H1 (cell line): ENCODE measurements around the gene CPA2. TPM values are rescaled to one million over a fixed set of nuclear protein-coding genes. Genes with fewer than 3 reads are reported as not detected.

Experiments
- ASH2L ChIP-seq: fragments of 200-600, 300-600 bp; sonication (generic); IDR thresholded peaks from one replicate; pipeline ENCODE4 v1.7.1; 2017; ENCODE audit warnings: low read length
- EGR1 ChIP-seq: IDR thresholded peaks from 2 replicates; pipeline ENCODE4 v1.6.1; 2011; ENCODE audit warnings: low read depth, low read length, borderline replicate concordance
- KDM1A ChIP-seq: fragments of 200-600, 300-600 bp; sonication (generic); IDR thresholded peaks from 2 replicates; pipeline ENCODE4 v1.7.1; 2016; ENCODE audit warnings: mild to moderate bottlenecking, low read length, borderline replicate concordance
- KDM4A ChIP-seq: IDR thresholded peaks from one replicate; pipeline ENCODE4 v1.7.1; 2012; ENCODE audit warnings: low read depth, mild to moderate bottlenecking, moderate library complexity, low read length, inconsistent platforms; ENCODE audit not compliant: severe bottlenecking
- SRF ChIP-seq: IDR thresholded peaks from 2 replicates; pipeline ENCODE4 v1.6.1; 2011; ENCODE audit warnings: mild to moderate bottlenecking, low read depth, low read length, moderate library complexity
- polyA plus RNA-seq, 7 experiments: library from polyadenylated mRNA; depleted of rRNA in 3 of 7; stranded (reverse) in 5 of 7; unstranded in 2 of 7; fragments of >200 nt in 5 of 7; fragments of 200-250 nt in 2 of 7; gene quantifications; 1 replicate in 5 of 7; 2 replicates in 1 of 7; 4 replicates in 1 of 7; pipeline versions ENCODE4 v1.2.1 to v1.2.3, GENCODE V29; 2011 to 2013; ENCODE audit warnings: missing spikeins in 2 of 7, mixed read lengths in 2 of 7
- total RNA-seq: library from RNA; stranded (reverse); fragmentation: NEBNext Ultra II Directional; extraction: Animal tissue kit (Norgen Biotek cat#: 25700); gene quantifications from 2 replicates; pipeline ENCODE4 v1.2.1, GENCODE V29; 2021
- TF ChIP-seq, protein P1 (sequence below): fragments of 300-600 bp; sonication (generic); IDR thresholded peaks from 2 replicates; pipeline ENCODE4 v1.7.1; 2012; ENCODE audit warnings: low read length, moderate library complexity, mild to moderate bottlenecking, inconsistent platforms; ENCODE audit not compliant: insufficient replicate concordance

CPA2 gene
- total and polyA plus RNA-seq, 2 of the 8 experiments (the other 6 are each of a cell fraction or from before 2014, with no cell fraction given): 0.21 TPM; not detected in 1

DNA sequence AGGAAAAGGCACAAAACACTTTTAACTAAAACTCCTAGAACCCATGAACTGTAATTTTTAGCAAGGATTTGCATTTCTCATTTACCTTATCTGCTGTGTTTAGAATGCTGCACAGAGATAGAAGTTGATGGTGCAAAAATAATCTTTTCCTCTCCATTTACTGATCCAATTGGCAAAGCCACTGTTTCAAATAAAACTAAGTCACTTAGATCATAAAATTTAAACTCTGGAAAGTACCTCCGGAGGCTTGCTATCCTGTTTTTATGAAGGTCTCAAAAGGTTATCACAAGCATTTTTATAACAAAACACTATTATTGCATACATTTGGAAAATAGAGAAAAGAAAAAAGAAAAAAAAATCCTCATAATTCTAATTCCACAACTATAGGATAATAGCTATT, 7.6 kb downstream of the CPA2 start (continued):
- TF ChIP-seq SRF (no peak), EGR1 (no peak), KDM1A (no peak), ASH2L (no peak), KDM4A (no peak)
- TF ChIP-seq, protein P1, sequence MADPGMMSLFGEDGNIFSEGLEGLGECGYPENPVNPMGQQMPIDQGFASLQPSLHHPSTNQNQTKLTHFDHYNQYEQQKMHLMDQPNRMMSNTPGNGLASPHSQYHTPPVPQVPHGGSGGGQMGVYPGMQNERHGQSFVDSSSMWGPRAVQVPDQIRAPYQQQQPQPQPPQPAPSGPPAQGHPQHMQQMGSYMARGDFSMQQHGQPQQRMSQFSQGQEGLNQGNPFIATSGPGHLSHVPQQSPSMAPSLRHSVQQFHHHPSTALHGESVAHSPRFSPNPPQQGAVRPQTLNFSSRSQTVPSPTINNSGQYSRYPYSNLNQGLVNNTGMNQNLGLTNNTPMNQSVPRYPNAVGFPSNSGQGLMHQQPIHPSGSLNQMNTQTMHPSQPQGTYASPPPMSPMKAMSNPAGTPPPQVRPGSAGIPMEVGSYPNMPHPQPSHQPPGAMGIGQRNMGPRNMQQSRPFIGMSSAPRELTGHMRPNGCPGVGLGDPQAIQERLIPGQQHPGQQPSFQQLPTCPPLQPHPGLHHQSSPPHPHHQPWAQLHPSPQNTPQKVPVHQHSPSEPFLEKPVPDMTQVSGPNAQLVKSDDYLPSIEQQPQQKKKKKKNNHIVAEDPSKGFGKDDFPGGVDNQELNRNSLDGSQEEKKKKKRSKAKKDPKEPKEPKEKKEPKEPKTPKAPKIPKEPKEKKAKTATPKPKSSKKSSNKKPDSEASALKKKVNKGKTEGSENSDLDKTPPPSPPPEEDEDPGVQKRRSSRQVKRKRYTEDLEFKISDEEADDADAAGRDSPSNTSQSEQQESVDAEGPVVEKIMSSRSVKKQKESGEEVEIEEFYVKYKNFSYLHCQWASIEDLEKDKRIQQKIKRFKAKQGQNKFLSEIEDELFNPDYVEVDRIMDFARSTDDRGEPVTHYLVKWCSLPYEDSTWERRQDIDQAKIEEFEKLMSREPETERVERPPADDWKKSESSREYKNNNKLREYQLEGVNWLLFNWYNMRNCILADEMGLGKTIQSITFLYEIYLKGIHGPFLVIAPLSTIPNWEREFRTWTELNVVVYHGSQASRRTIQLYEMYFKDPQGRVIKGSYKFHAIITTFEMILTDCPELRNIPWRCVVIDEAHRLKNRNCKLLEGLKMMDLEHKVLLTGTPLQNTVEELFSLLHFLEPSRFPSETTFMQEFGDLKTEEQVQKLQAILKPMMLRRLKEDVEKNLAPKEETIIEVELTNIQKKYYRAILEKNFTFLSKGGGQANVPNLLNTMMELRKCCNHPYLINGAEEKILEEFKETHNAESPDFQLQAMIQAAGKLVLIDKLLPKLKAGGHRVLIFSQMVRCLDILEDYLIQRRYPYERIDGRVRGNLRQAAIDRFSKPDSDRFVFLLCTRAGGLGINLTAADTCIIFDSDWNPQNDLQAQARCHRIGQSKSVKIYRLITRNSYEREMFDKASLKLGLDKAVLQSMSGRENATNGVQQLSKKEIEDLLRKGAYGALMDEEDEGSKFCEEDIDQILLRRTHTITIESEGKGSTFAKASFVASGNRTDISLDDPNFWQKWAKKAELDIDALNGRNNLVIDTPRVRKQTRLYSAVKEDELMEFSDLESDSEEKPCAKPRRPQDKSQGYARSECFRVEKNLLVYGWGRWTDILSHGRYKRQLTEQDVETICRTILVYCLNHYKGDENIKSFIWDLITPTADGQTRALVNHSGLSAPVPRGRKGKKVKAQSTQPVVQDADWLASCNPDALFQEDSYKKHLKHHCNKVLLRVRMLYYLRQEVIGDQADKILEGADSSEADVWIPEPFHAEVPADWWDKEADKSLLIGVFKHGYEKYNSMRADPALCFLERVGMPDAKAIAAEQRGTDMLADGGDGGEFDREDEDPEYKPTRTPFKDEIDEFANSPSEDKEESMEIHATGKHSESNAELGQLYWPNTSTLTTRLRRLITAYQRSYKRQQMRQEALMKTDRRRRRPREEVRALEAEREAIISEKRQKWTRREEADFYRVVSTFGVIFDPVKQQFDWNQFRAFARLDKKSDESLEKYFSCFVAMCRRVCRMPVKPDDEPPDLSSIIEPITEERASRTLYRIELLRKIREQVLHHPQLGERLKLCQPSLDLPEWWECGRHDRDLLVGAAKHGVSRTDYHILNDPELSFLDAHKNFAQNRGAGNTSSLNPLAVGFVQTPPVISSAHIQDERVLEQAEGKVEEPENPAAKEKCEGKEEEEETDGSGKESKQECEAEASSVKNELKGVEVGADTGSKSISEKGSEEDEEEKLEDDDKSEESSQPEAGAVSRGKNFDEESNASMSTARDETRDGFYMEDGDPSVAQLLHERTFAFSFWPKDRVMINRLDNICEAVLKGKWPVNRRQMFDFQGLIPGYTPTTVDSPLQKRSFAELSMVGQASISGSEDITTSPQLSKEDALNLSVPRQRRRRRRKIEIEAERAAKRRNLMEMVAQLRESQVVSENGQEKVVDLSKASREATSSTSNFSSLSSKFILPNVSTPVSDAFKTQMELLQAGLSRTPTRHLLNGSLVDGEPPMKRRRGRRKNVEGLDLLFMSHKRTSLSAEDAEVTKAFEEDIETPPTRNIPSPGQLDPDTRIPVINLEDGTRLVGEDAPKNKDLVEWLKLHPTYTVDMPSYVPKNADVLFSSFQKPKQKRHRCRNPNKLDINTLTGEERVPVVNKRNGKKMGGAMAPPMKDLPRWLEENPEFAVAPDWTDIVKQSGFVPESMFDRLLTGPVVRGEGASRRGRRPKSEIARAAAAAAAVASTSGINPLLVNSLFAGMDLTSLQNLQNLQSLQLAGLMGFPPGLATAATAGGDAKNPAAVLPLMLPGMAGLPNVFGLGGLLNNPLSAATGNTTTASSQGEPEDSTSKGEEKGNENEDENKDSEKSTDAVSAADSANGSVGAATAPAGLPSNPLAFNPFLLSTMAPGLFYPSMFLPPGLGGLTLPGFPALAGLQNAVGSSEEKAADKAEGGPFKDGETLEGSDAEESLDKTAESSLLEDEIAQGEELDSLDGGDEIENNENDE: no peak
